GM12878 (cell line): ENCODE data around the gene PNLIPRP2. TPM values are rescaled to one million over a fixed set of nuclear protein-coding genes. Genes with fewer than 3 reads are reported as not detected.

ENCODE experiments used
- ATAC-seq: fragments of 200-7000 bp; cut with Tn5 transposase; 3 replicates; pipeline ENCODE4 v1.9.1; 2020; ENCODE audit warnings: mild to moderate bottlenecking, moderate library complexity
- BruUV-seq: library from RNA; stranded (reverse); fragments of 400-500 nt; replicated peaks from 2 replicates; lab custom pipeline; 2021; lab: Mats Ljungman, UMichigan
- CTCF ChIA-PET: fragments of 300-600 bp; sonication (Branson Sonifier 250); formaldehyde crosslinking; extraction: SDS; loops from one replicate; lab custom pipeline; 2021; ENCODE audit warnings: inconsistent platforms; lab: Yijun Ruan, JAX
- POLR2A ChIA-PET: fragments of 350-600 bp; formaldehyde crosslinking; extraction: SDS; loops from one replicate; lab custom pipeline; 2021; ENCODE audit warnings: inconsistent platforms; lab: Charles Lee
- RAD21 ChIA-PET: fragments of 300-600 bp; sonication (Branson Sonifier 250); formaldehyde crosslinking; loops from one replicate; lab custom pipeline; 2023; ENCODE audit warnings: antibody characterized with exemption; ENCODE audit not compliant: unreplicated experiment; lab: Charles Lee
- SMC1A ChIA-PET: fragments of 300-600 bp; sonication (Branson Sonifier 250); formaldehyde crosslinking; loops from one replicate; lab custom pipeline; 2023; ENCODE audit not compliant: unreplicated experiment, uncharacterized antibody; lab: Charles Lee
- DNase-seq: peaks from one replicate; pipeline ENCODE4 v3.0.0-alpha.2; 2011; ENCODE audit warnings: low read depth, low spot score
- FAIRE-seq: peaks from 3 replicates; lab custom pipeline; 2011; peaks lifted over from hg19 to GRCh38; lab: Jason Lieb, UNC
- H2AFZ ChIP-seq: 2 replicates; pipeline ENCODE4 v1.6.0; 2011; ENCODE audit warnings: low read depth, low read length, control low read depth; ENCODE audit not compliant: control insufficient read depth
- H3K27ac ChIP-seq: 2 replicates; pipeline ENCODE4 v1.5.1; 2011; ENCODE audit warnings: control low read depth; ENCODE audit not compliant: control insufficient read depth, insufficient read depth
- H3K27me3 ChIP-seq, 2 experiments: replicated peaks in 1 of 2; 2 replicates each; pipeline versions ENCODE4 v1.6.0 to v1.6.1; 2011; ENCODE audit warnings: low read length in 1 of 2; ENCODE audit not compliant: control insufficient read depth in 2 of 2, insufficient read depth in 2 of 2
- H3K36me3 ChIP-seq, 2 experiments: 2 replicates each; pipeline ENCODE4 v1.5.1; 2011; ENCODE audit warnings: low read length in 1 of 2; ENCODE audit not compliant: control insufficient read depth in 2 of 2, insufficient read depth in 2 of 2
- H3K4me1 ChIP-seq: 2 replicates; pipeline ENCODE4 v1.6.1; 2011; ENCODE audit warnings: mild to moderate bottlenecking, low read length, moderate library complexity, mixed read lengths; ENCODE audit not compliant: control insufficient read depth, insufficient read depth
- H3K4me2 ChIP-seq: 2 replicates; pipeline ENCODE4 v1.6.0; 2011; ENCODE audit warnings: control low read depth; ENCODE audit not compliant: control insufficient read depth, insufficient read depth
- H3K4me3 ChIP-seq: fragments of 200-600 bp; sonication (generic); 2 replicates; pipeline ENCODE4 v1.5.1; 2016
- H3K79me2 ChIP-seq: 2 replicates; pipeline ENCODE4 v1.6.0; 2011; ENCODE audit warnings: low read length; ENCODE audit not compliant: control insufficient read depth, insufficient read depth
- H3K9ac ChIP-seq: 2 replicates; pipeline ENCODE4 v1.8.0; 2011; ENCODE audit warnings: low read length, control low read depth, mixed read lengths; ENCODE audit not compliant: control insufficient read depth, insufficient read depth
- H3K9me3 ChIP-seq: replicated peaks from 3 replicates; pipeline ENCODE4 v1.5.1; 2011; ENCODE audit warnings: mild to moderate bottlenecking, low read length; ENCODE audit not compliant: control insufficient read depth, insufficient read depth
- H4K20me1 ChIP-seq: 2 replicates; pipeline ENCODE4 v1.6.0; 2011; ENCODE audit not compliant: control insufficient read depth, insufficient read depth
- CEBPZ ChIP-seq: fragments of 150-350 bp; IDR thresholded peaks from 2 replicates; pipeline ENCODE4 v1.6.1; 2016; ENCODE audit warnings: low read depth, low read length
- EZH2 ChIP-seq: IDR thresholded peaks from 2 replicates; pipeline ENCODE4 v1.6.1; 2012; ENCODE audit warnings: low read depth, mild to moderate bottlenecking, control low read depth, inconsistent platforms, low read length, borderline replicate concordance; ENCODE audit not compliant: control insufficient read depth
- GATAD2B ChIP-seq: fragments of 450-650 bp; conservative IDR thresholded peaks from 2 replicates; pipeline ENCODE4 v1.6.1; 2017; ENCODE audit warnings: low read depth, mild to moderate bottlenecking, moderate library complexity
- KAT2A ChIP-seq: conservative IDR thresholded peaks from 2 replicates; pipeline ENCODE4 v1.6.1; 2011; ENCODE audit warnings: low read depth, low read length; ENCODE audit not compliant: control insufficient read depth
- MTA2 ChIP-seq: fragments of 450-650 bp; IDR thresholded peaks from 2 replicates; pipeline ENCODE4 v1.6.1; 2016; ENCODE audit warnings: low read depth, mild to moderate bottlenecking, moderate library complexity
- MTA3 ChIP-seq: IDR thresholded peaks from 2 replicates; pipeline ENCODE4 v1.6.1; 2012; ENCODE audit warnings: low read length, inconsistent platforms, borderline replicate concordance
- PAX8 ChIP-seq: fragments of 450-650 bp; IDR thresholded peaks from 2 replicates; pipeline ENCODE4 v1.6.1; 2017; ENCODE audit warnings: mild to moderate bottlenecking, moderate library complexity
- PKNOX1 ChIP-seq: fragments of 450-650 bp; IDR thresholded peaks from 2 replicates; pipeline ENCODE4 v1.6.1; 2016; ENCODE audit warnings: mild to moderate bottlenecking
- RBBP5 ChIP-seq: fragments of 200-600 bp; sonication (generic); conservative IDR thresholded peaks from 2 replicates; pipeline ENCODE4 v1.6.1; 2016
- RFX5 ChIP-seq: IDR thresholded peaks from 2 replicates; pipeline ENCODE4 v1.6.1; 2011; ENCODE audit warnings: low read depth, low read length, improper control_type of control experiment
- SMAD5 ChIP-seq: IDR thresholded peaks from 2 replicates; pipeline ENCODE4 v1.6.1; 2016; ENCODE audit warnings: antibody characterized with exemption, low read depth
- SRF ChIP-seq, 2 experiments: IDR thresholded peaks; 2 replicates each; pipeline ENCODE4 v1.6.1; 2011; ENCODE audit warnings: low read depth in 2 of 2, low read length in 2 of 2, mild to moderate bottlenecking in 1 of 2, moderate library complexity in 1 of 2
- TCF12 ChIP-seq: IDR thresholded peaks from 2 replicates; pipeline ENCODE4 v1.6.1; 2011; ENCODE audit warnings: low read depth, mild to moderate bottlenecking, low read length
- ZBTB33 ChIP-seq: fragments of 450-650 bp; IDR thresholded peaks from 2 replicates; pipeline ENCODE4 v1.6.1; 2017; ENCODE audit warnings: mild to moderate bottlenecking
- ZNF384 ChIP-seq: IDR thresholded peaks from 2 replicates; pipeline ENCODE4 v1.6.1; 2012; ENCODE audit warnings: low read depth, mild to moderate bottlenecking, low read length, improper control_type of control experiment, borderline replicate concordance
- whole genome bisulfite sequencing: methylation state at CpG from one replicate; pipeline ENCODE4 v1.1.6; 2016; ENCODE audit warnings: low lambda C conversion rate; ENCODE audit not compliant: insufficient replicate concordance, insufficient coverage; ENCODE audit errors: missing lambda C conversion rate; 5-methylcytosine and 5-hydroxymethylcytosine counted together
- in situ Hi-C: fragments of 300-500 bp; cut with MboI; formaldehyde crosslinking; loops from 9 replicates; pipeline ENCODE4 v1.14.3; 2018; ENCODE audit warnings: mixed read lengths
- intact Hi-C: fragments of 100-400 bp; cut with micrococcal nuclease; formaldehyde crosslinking; loops from one replicate; pipeline ENCODE4 v1.14.2; 2022; ENCODE audit not compliant: unreplicated experiment
- polyA plus RNA-seq, 11 experiments: library from polyadenylated mRNA; depleted of rRNA in 4 of 11; unstranded in 6 of 11; stranded (reverse) in 5 of 11; fragments of >200 nt; fragmentation: Nextera tagmentation in 4 of 11; fragmentation: Illumina TruSeq in 1 of 11; extraction: Ambion mirVana in 4 of 11; extraction: Trizol in 1 of 11; gene quantifications; 1 replicate in 1 of 11; 2 replicates in 10 of 11; pipeline versions ENCODE4 v1.2.1 to v1.2.3, GENCODE V29; 2011 to 2016; ENCODE audit warnings: inconsistent platforms in 2 of 11, missing spikeins in 2 of 11, low read depth in 1 of 11
- total RNA-seq, 4 experiments: library from RNA; depleted of rRNA in 3 of 4; stranded (reverse); fragments of >200 nt in 3 of 4; fragmentation: Illumina TruSeq in 1 of 4; extraction: Trizol in 1 of 4; gene quantifications; 2 replicates each; pipeline versions ENCODE4 v1.2.1 to v1.2.3, GENCODE V29; 2013 to 2021
- TF ChIP-seq, protein P1 (sequence below): fragments of 150-350 bp; IDR thresholded peaks from 2 replicates; pipeline ENCODE4 v1.6.1; 2014; ENCODE audit warnings: mild to moderate bottlenecking, low read depth, low read length
- TF ChIP-seq, protein P2 (sequence below): IDR thresholded peaks from 2 replicates; pipeline ENCODE4 v1.6.1; 2011; ENCODE audit warnings: low read depth, mild to moderate bottlenecking, low read length, moderate library complexity, borderline replicate concordance; ENCODE audit errors: extremely low read depth

PNLIPRP2 gene
- total and polyA plus RNA-seq, 10 of the 15 experiments (the other 5 are each of a cell fraction or from before 2014, with no cell fraction given): 0.33 TPM; not detected in 9

- RAD21 ChIA-PET: no interaction called here
- H3K79me2 ChIP-seq: no peaks in the 10 kb centered on the region
- no peak overlapping the region for H2AFZ ChIP-seq
- SMC1A ChIA-PET: no interaction called here
- 19% methylated on average over 10 of the region's 10 CpGs for WGBS
- DNase-seq (no peak), ATAC-seq (no peak), FAIRE-seq (no peak)
- H3K36me3 ChIP-seq: no peaks in the 10 kb centered on the region
- no peak overlapping the region for H3K9ac ChIP-seq
- no TSS peak for BruUV-seq
- H4K20me1 ChIP-seq: no peaks in the 10 kb centered on the region
- no peak overlapping the region for H3K4me2 ChIP-seq
- H3K4me1 ChIP-seq: no peaks in the 10 kb centered on the region
- no peaks in the 10 kb centered on the region for H3K9me3 ChIP-seq
- in situ Hi-C loops (no loop called here), intact Hi-C loops (no loop called here)
- no peak overlapping the region for H3K27ac ChIP-seq
- H3K4me3 ChIP-seq: no peak overlapping the region
- H3K27me3 ChIP-seq: no peaks in the 10 kb centered on the region
- POLR2A ChIA-PET: no interaction called here
- CTCF ChIA-PET: no interaction called here
- no peak for TF ChIP-seq KAT2A
- no peak for TF ChIP-seq PKNOX1
- TF ChIP-seq, protein P1, sequence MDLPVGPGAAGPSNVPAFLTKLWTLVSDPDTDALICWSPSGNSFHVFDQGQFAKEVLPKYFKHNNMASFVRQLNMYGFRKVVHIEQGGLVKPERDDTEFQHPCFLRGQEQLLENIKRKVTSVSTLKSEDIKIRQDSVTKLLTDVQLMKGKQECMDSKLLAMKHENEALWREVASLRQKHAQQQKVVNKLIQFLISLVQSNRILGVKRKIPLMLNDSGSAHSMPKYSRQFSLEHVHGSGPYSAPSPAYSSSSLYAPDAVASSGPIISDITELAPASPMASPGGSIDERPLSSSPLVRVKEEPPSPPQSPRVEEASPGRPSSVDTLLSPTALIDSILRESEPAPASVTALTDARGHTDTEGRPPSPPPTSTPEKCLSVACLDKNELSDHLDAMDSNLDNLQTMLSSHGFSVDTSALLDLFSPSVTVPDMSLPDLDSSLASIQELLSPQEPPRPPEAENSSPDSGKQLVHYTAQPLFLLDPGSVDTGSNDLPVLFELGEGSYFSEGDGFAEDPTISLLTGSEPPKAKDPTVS: no peak
- no peak for TF ChIP-seq SRF (IDR thresholded peaks at IDR 0.05; ENCODE audit: low read depth in 2 of 2, low read length in 2 of 2)
- TF ChIP-seq RFX5: no peak
- no peak for TF ChIP-seq SMAD5
- no peak for TF ChIP-seq GATAD2B
- TF ChIP-seq PAX8: no peak
- TF ChIP-seq MTA3: no peak
- no peak for TF ChIP-seq ZNF384
- TF ChIP-seq TCF12: no peak
- no peak for TF ChIP-seq ZBTB33
- TF ChIP-seq RBBP5: no peak
- no peak for TF ChIP-seq MTA2
- TF ChIP-seq, protein P2, sequence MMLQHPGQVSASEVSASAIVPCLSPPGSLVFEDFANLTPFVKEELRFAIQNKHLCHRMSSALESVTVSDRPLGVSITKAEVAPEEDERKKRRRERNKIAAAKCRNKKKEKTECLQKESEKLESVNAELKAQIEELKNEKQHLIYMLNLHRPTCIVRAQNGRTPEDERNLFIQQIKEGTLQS: no peak
- no peak for TF ChIP-seq EZH2
- TF ChIP-seq CEBPZ: no peak
These were observed 38.4 kb downstream of the PNLIPRP2 start for GRCh38 chr10:116659049-116659670.
